ENCODE data around the gene SAP130.

GRCh38 chr2:127917916-127918315 is 109.9 kb downstream of the SAP130 start:
- no peak for TF ChIP-seq CTCF (conservative IDR thresholded peaks at IDR 0.05; ENCODE audit: low read length)
- TF ChIP-seq EZH2phosphoT487 (IDR thresholded peaks at IDR 0.05; ENCODE audit: borderline replicate concordance): no peak
